Cardiac fibroblast (primary cell): ENCODE data around the gene THEMIS2.
"Not testable (repeated sequence)": the region's sequence is repeated elsewhere in the genome, so short reads cannot be mapped to it uniquely, and the experiment has no call there.

Source experiments
- DNase-seq, 2 donors: peaks; one replicate each; pipeline versions ENCODE4 v3.0.0 to v3.0.0-alpha.2; 2010; ENCODE audit warnings: low read depth in 2 of 2
- H3K4me3 ChIP-seq, 2 donors: replicated peaks in 1 of 2; 1 replicate in 1 of 2; 2 replicates in 1 of 2; pipeline ENCODE4 v1.5.1; 2011; ENCODE audit warnings: low read depth in 2 of 2, low read length in 2 of 2, mild to moderate bottlenecking in 2 of 2, moderate library complexity in 1 of 2
- TF ChIP-seq, protein P1 (sequence below): IDR thresholded peaks from one replicate; pipeline ENCODE4 v1.5.1; 2011; ENCODE audit warnings: low read depth, mild to moderate bottlenecking, low read length, inconsistent platforms

The THEMIS2 gene

DNA sequence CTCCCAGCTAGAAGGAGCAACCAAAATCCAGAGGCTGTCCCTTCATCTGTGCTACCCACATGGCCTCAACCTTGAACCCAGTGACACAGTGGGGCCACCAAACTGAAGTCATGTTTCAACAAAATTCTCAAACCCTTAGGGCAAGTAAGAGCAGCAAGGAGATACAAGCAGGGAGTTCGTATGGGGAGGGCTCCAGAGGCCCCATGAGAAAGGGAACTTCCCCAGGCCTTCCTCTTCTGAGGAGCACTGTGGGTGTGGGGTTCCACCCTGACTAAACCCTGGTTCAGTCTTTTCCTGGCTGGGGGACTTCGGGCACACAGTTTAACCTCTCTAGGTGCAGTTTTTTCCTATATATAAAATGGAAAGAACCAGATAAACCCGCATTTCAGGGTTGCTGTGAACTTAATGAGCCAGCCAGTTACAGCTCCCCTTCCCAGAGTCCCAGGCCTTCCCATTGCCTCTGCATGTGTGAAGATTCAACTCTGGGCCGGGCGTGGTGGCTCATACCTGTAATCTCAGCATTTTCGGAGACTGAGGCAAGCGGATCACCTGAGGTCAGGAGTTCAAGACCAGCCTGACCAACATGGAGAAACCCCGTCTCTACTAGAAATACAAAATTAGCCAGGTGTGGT, 8.0 kb upstream of the THEMIS2 start:
- no peak overlapping the region for H3K4me3 ChIP-seq
- TF ChIP-seq, protein P1, sequence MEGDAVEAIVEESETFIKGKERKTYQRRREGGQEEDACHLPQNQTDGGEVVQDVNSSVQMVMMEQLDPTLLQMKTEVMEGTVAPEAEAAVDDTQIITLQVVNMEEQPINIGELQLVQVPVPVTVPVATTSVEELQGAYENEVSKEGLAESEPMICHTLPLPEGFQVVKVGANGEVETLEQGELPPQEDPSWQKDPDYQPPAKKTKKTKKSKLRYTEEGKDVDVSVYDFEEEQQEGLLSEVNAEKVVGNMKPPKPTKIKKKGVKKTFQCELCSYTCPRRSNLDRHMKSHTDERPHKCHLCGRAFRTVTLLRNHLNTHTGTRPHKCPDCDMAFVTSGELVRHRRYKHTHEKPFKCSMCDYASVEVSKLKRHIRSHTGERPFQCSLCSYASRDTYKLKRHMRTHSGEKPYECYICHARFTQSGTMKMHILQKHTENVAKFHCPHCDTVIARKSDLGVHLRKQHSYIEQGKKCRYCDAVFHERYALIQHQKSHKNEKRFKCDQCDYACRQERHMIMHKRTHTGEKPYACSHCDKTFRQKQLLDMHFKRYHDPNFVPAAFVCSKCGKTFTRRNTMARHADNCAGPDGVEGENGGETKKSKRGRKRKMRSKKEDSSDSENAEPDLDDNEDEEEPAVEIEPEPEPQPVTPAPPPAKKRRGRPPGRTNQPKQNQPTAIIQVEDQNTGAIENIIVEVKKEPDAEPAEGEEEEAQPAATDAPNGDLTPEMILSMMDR = no peak
- DNase-seq = peak in 1 of 2 donors; percentile 13

DNA sequence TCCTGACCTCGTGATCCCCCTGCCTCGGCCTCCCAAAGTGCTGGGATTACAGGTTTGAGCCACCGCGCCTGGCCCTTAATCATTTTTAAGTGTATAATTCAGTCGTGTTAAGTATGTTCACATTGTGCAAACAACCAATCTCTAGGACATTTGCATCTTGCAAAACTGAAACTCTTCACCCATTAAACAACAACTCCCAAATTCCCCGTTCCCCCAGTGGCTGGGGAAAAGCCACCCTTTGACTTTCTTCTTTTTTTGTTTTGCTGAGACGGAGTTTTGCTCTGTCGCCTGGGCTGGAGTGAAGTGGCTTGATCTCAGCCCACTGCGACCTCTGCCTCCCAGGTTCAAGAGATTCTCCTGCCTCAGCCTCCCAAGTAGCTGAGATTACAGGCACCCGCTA, 6.5 kb upstream of the THEMIS2 start:
- DNase-seq = no peak
- H3K4me3 ChIP-seq = no peak overlapping the region
- TF ChIP-seq, protein P1 = no peak

DNA sequence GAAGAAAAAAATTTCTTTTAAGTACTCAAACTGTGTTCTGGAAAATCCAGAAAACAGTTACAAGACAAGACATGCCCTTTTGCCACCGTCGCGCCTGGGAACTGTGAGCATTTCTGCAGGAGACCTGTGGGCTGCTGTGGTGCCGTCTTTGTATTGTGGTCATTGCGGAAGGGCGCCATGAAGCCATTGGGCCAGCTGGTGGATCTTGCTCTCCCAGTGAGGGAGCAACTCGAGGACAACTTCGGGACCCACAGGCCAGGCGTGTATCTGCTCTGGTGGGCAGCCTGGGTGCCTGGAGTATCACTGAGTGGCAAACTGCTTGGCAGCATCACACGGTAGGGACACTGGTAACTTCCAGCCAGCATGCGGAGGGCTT, 3.8 kb upstream of the THEMIS2 start:
- H3K4me3 ChIP-seq = no peak overlapping the region
- TF ChIP-seq, protein P1 = no peak
- DNase-seq = no peak

DNA sequence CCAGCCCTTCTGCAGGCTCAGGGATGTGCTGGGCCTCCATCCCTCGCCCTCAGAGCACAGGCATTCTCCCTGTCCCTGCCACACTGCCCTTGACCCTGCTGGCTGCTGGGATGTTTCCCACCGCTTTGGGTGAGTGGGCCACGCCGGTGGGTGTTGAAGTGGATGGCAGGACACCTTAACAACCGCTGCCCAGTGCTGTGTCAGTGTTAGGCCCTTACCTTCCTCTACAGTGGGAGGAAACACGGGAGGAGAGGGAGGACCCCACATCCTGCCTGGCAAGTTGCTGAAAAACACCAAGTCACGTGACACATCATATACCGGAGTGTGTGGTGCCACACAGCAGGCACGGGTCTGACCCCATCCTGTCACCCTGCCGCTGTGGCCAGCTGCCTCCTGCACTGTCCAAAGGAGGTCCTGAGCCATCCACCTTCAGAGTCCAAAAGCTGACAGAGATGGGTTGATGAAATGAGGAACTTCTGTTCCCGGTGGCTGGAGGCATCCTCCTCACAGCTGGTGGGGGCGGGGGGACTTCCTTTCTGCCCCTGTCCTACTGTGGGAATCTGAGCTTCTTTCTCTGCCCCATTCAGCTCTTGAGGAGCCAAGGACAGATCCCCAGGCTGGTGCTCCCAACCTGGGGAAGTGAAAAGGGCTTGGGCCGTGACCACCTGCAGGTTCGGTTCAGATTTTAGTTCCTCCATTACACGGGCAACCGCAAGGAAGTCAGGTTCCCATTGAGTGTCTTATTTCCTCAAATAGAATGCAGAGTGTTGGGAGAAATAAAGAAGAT, 3.2 kb upstream of the THEMIS2 start:
- no peak overlapping the region for H3K4me3 ChIP-seq
- TF ChIP-seq, protein P1 = no peak
- no peak for DNase-seq

DNA sequence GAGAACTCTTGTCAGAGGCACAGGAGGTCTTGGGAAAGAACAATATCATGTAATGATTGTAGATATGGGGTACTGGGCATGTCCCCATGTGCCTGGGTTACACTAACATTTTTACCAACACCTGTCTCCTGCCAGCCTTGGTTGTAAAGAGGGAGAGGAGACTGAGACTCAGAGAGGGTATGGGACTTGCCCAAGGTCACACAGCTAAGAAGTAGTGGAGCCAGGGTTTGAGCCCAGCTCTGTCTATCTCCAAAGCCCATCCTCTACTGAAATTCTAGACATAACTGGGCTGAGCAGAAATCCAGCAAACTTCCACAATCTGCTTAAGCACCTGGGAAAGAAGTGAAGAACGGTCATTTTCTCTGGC, 2.6 kb upstream of the THEMIS2 start:
- TF ChIP-seq, protein P1 = no peak
- H3K4me3 ChIP-seq = no peak overlapping the region
- no peak for DNase-seq

DNA sequence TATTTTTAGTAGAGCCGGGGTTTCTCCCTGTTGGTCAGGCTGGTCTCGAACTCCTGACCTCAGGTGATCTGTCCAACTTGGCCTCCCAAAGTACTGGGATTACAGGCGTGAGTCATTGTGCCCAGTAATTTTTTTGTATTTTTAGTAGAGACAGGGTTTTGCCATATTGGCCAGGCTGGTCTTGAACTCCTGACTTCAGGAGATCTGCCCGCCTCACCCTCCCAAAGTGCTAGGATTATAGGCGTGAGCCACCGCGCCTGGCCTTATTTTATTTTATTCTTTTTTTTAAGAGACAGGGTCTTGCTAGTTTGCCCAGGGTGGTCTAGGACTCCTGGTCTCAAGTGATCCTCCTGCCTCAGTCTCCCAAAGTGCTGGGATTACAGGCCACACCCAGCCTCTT, 1.3 kb upstream of the THEMIS2 start:
- not testable (repeated sequence) for DNase-seq, H3K4me3 ChIP-seq

DNA sequence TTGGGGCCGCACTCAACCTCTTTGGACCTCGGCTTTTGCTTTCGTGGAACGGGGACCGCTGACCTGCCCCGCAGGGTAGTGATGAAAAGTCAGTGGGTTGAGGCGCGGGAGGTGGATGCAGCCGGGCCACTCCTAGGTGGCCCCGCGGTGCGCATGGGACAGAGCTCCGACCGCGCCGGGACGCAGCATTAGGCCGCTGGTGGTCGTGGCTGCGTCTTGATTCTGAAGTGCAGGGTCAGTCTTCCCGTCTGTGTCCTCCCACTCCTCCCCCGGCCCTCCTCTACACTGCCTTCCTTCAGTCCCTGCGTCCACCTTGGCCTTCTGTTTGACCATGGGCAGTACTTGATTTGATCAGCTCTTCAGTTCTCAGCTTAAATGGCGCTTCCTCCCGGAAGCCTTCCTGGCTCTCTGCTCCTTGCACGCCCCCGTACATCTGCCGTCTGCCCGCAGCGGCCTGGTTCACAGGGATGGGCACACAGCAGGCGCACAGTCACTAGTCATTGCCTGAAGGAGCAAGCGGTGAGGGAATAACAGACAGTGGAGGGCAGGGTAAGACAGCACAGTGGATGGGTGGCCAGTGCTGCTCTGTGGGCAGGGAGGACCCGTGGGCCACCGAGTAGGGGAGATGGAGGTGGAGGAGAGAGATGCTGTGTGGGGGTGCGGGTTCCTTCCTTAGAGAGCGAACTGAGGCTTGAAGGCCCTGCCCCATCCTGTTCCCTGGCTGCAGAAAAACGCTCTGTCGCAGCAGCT, 633 bp downstream of the THEMIS2 start:
- TF ChIP-seq, protein P1 = no peak
- H3K4me3 ChIP-seq = peak overlapping the region; percentile 50 to 75
- DNase-seq = peak; percentile 17 to 31
